ENCODE measurements around the gene CCR8.

The CCR8 gene

DNA sequence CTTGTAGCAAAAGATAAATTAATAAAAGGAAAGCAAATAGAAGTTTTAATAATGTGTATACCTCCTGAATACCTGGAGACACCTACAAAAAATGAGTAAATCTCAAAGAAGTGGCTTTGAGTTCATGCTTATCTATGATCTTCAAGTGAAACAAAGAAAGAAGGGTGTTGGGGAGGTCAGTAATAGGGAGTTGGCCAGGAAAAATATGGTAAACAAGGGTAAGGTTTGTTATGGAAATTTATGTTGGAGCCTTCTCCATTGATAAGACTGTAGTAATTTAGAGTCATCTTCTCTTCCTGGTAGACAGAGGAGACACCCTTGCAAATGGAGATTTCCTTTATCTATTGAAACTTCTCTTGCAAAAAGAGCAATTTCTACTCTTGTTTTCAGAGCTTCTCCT lies 6.6 kb upstream of the CCR8 start:
- TF ChIP-seq, protein P1, sequence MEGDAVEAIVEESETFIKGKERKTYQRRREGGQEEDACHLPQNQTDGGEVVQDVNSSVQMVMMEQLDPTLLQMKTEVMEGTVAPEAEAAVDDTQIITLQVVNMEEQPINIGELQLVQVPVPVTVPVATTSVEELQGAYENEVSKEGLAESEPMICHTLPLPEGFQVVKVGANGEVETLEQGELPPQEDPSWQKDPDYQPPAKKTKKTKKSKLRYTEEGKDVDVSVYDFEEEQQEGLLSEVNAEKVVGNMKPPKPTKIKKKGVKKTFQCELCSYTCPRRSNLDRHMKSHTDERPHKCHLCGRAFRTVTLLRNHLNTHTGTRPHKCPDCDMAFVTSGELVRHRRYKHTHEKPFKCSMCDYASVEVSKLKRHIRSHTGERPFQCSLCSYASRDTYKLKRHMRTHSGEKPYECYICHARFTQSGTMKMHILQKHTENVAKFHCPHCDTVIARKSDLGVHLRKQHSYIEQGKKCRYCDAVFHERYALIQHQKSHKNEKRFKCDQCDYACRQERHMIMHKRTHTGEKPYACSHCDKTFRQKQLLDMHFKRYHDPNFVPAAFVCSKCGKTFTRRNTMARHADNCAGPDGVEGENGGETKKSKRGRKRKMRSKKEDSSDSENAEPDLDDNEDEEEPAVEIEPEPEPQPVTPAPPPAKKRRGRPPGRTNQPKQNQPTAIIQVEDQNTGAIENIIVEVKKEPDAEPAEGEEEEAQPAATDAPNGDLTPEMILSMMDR (IDR thresholded peaks at IDR 0.05; ENCODE audit: extremely low read depth, insufficient read depth, missing control alignments): no peak

GRCh38 chr3:39323494-39323893 lies 6.0 kb upstream of the CCR8 start:
- TF ChIP-seq, protein P1 (IDR thresholded peaks at IDR 0.05; ENCODE audit: extremely low read depth, insufficient read depth, missing control alignments): no peak
- in situ Hi-C loops (cut with MboI; ENCODE audit: low pct_unique_long_range_greater_than_20kb, low sequenced_read_pairs, unreplicated experiment): no loop called here
- no peak for DNase-seq (ENCODE audit: low spot score)

More for the DNA sequence above, 6.6 kb upstream of the CCR8 start:
- in situ Hi-C loops (cut with MboI; ENCODE audit: low pct_unique_long_range_greater_than_20kb, low sequenced_read_pairs, unreplicated experiment): no loop called here
- no peak for DNase-seq (ENCODE audit: low spot score)

DNA sequence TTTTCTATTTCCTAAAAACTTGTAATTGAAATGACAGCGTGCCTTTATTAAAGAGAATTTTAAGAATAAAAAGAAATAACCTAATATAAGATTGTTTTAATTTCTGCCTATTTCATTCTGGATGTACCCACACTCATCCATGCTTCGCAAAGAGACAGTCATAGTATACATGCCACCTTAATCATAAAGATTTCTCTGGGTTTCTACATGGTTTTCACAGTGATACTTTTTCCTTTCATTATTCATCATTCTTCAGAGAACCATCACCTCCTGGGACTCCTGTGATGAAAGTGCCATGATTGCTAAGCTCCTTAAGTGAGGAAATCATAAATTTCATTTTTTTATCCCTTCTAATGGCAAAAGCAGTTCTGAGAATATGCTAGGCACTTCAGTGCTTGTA lies 4.3 kb upstream of the CCR8 start:
- in situ Hi-C loops (cut with MboI; ENCODE audit: low pct_unique_long_range_greater_than_20kb, low sequenced_read_pairs, unreplicated experiment): no loop called here
- TF ChIP-seq, protein P1 (IDR thresholded peaks at IDR 0.05; ENCODE audit: extremely low read depth, insufficient read depth, missing control alignments): no peak
- DNase-seq (ENCODE audit: low spot score): no peak

GRCh38 chr3:39327053-39327745 lies 2.3 kb upstream of the CCR8 start:
- TF ChIP-seq, protein P1 (IDR thresholded peaks at IDR 0.05; ENCODE audit: extremely low read depth, insufficient read depth, missing control alignments): no peak
- in situ Hi-C loops (cut with MboI; ENCODE audit: low pct_unique_long_range_greater_than_20kb, low sequenced_read_pairs, unreplicated experiment): no loop called here
- DNase-seq (ENCODE audit: low spot score): no peak

DNA sequence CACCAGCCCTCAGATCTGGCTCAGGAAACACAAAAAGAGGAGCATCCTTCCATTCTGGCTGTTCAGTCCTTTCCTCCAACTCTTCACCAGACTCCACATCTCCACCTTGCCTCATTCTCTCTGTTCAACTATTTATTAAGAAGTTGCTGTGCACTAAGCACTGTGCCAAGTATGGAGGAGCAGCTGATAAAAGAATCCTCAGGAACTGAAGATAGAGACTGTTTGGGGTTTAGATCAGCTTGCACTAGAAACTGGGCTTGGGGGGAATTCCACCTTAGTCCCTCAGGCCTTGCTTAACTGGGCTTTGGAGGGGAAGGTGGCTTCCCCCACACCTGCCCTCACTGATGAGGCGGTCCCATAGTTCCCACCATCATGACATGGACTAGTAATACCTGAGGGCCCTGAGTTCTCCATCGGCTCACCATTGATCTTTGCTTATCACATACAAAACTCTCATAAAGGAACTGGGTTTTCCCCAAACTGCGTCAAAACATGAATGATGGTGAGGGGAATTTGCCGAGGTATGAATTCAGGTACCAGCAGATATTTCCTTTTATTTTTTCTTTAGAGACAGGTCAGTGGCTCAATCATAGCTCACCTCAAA lies 1.7 kb upstream of the CCR8 start:
- TF ChIP-seq, protein P1 (IDR thresholded peaks at IDR 0.05; ENCODE audit: extremely low read depth, insufficient read depth, missing control alignments): no peak
- peak; percentile 27 for DNase-seq (ENCODE audit: low spot score)
- in situ Hi-C loops (cut with MboI; ENCODE audit: low pct_unique_long_range_greater_than_20kb, low sequenced_read_pairs, unreplicated experiment): no loop called here

DNA sequence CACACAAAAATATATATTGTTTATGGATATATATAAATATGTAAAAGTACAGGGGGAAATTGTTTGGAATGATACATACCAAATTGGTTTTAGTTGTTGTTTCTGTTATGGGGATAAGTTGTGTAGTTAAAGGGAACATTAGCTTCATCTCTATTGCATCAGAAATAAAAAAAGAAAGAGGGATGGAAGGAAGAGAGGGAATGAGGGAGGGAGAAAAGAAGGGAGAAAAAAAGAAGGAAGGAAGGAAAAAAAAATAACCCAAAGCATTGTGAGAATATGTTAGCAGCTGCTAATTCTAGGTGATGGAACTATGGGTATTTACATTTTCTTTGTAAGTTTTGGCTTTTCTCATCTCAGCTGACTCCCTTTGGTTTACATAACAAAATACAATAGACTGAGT lies 1.3 kb downstream of the CCR8 start:
- in situ Hi-C loops (cut with MboI; ENCODE audit: low pct_unique_long_range_greater_than_20kb, low sequenced_read_pairs, unreplicated experiment): no loop called here
- TF ChIP-seq, protein P1 (IDR thresholded peaks at IDR 0.05; ENCODE audit: extremely low read depth, insufficient read depth, missing control alignments): no peak
- DNase-seq (ENCODE audit: low spot score): no peak

All from GM13977 (cell line).